NT2/D1 (cell line): ENCODE results near the gene SLC16A10.

Experiments
- YY1 ChIP-seq: IDR thresholded peaks from 2 replicates; pipeline ENCODE4 v1.6.1; 2011; ENCODE audit not compliant: insufficient read length, insufficient read depth
- ZNF274 ChIP-seq: IDR thresholded peaks from 2 replicates; pipeline ENCODE4 v1.6.1; 2011; ENCODE audit warnings: mild to moderate bottlenecking, low read depth, low read length

DNA sequence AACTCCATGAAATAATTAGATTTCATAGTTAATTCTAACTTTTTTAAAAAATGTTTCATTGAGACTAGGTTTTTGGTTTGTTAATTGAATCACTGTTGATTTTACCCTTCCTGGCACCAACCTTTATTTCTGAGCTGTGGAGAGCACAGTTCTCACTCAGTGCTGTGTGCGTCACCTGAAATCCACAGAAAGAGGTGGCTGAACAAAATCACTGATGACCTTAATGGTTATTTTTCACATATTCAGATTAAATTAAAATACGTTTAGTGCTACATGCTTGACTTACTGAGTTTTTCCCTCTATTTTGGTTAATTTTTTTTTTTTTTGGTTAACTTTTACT lies 89.4 kb downstream of the SLC16A10 start:
- TF ChIP-seq YY1 (no peak), ZNF274 (no peak)
